NT2/D1 (cell line): ENCODE data around the gene PAPPA.

Source experiments
- SUZ12 ChIP-seq: IDR thresholded peaks from 2 replicates; pipeline ENCODE4 v1.6.1; 2011; ENCODE audit not compliant: insufficient read length, insufficient read depth; ENCODE audit errors: extremely low read depth
- ZNF274 ChIP-seq: IDR thresholded peaks from 2 replicates; pipeline ENCODE4 v1.6.1; 2011; ENCODE audit warnings: mild to moderate bottlenecking, low read depth, low read length

GRCh38 chr9:116274293-116274692, 120.7 kb downstream of the PAPPA start:
- TF ChIP-seq ZNF274 (no peak), SUZ12 (no peak)
